ENCODE data around the gene ACOT8. TPM values are rescaled to one million over a fixed set of nuclear protein-coding genes. Genes with fewer than 3 reads are reported as not detected.
"Not testable (repeated sequence)": the region's sequence is repeated elsewhere in the genome, so short reads cannot be mapped to it uniquely, and the experiment has no call there.

The ACOT8 gene
- total and polyA plus RNA-seq, 2 donors (not counting 1 experiment from before 2014, with no cell fraction given): 32.4 to 64.7 TPM

GRCh38 chr20:45798935-45799642, 58.1 kb downstream of the ACOT8 start:
- CTCF ChIA-PET: interaction anchor here (0.9 to 3.1 kb wide), 23 partner anchors 11 to 216 kb away, joined by 3 to 57 read pairs (median 4); partner anchors contain the start of genes ACOT8, CTSA, NEURL2 and PCIF1

GRCh38 chr20:45797955-45798354, 59.2 kb downstream of the ACOT8 start:
- H4K20me1 ChIP-seq (ENCODE audit: control insufficient read depth, insufficient read depth, low read length, poor library complexity, severe bottlenecking): not testable (repeated sequence)
- peaks cover 4 to 10% of the 10 kb centered on the region in 2 donors for H3K4me1 ChIP-seq (ENCODE audit: control insufficient read depth in 2 of 2, insufficient read depth in 2 of 2, low read length in 2 of 2)
- POLR2A ChIA-PET: interaction anchor here (1.0 kb wide), 1 partner anchor 137 kb away, joined by 3 read pairs; no protein-coding TSS in a partner anchor

More at GRCh38 chr20:45798935-45799642, 58.1 kb downstream of the ACOT8 start:
- Mint-ChIP-seq H3K27me3 (no peaks in the 10 kb centered on the region), H3K27ac (peak overlapping the region; percentile 0), H3K4me3 (no peak overlapping the region), H3K4me1 (peaks cover 8% of the 10 kb centered on the region), H3K9me3 (ENCODE audit: insufficient read depth) (no peaks in the 10 kb centered on the region)
- WGBS (ENCODE audit: insufficient coverage): 46% methylated on average over 3 of the region's 4 CpGs
- intact Hi-C loops (cut with micrococcal nuclease): loop anchor here (1.0 to 10.0 kb wide), 5 partner anchors 92 to 886 kb away; partner anchors contain the start of genes CD40, CTSA, NEURL2 and TP53RK
- no peaks in the 10 kb centered on the region for H4K20me1 ChIP-seq (ENCODE audit: control insufficient read depth, insufficient read depth, low read length, poor library complexity, severe bottlenecking)
- DNase-seq (peak; percentile 72), ATAC-seq (ENCODE audit: low read depth) (peak; percentile 83)
- no peaks in the 10 kb centered on the region for H3K9me3 ChIP-seq (ENCODE audit: control extremely low read depth in 1 of 3, control insufficient read depth in 2 of 3, insufficient read depth in 1 of 3, low read length in 2 of 3)
- POLR2A ChIA-PET: interaction anchor here (0.7 to 1.0 kb wide), 2 partner anchors 91 to 136 kb away, joined by 3 to 7 read pairs; no protein-coding TSS in a partner anchor
- H2AFZ ChIP-seq (ENCODE audit: insufficient read depth, low read depth, low read length, poor library complexity, severe bottlenecking): no peak overlapping the region
- peak overlapping the region; percentile 8 to 16 for H3K27ac ChIP-seq (ENCODE audit: low read length in 2 of 2)
- H3K36me3 ChIP-seq (replicated peaks in 1 of 2; ENCODE audit: control extremely low read depth in 1 of 2, control insufficient read depth in 1 of 2, extremely low read depth in 1 of 2, insufficient read depth in 2 of 2, low read length in 1 of 2): peaks cover 0 to 57% of the 10 kb centered on the region in 2 experiments
- TF ChIP-seq, protein P1, sequence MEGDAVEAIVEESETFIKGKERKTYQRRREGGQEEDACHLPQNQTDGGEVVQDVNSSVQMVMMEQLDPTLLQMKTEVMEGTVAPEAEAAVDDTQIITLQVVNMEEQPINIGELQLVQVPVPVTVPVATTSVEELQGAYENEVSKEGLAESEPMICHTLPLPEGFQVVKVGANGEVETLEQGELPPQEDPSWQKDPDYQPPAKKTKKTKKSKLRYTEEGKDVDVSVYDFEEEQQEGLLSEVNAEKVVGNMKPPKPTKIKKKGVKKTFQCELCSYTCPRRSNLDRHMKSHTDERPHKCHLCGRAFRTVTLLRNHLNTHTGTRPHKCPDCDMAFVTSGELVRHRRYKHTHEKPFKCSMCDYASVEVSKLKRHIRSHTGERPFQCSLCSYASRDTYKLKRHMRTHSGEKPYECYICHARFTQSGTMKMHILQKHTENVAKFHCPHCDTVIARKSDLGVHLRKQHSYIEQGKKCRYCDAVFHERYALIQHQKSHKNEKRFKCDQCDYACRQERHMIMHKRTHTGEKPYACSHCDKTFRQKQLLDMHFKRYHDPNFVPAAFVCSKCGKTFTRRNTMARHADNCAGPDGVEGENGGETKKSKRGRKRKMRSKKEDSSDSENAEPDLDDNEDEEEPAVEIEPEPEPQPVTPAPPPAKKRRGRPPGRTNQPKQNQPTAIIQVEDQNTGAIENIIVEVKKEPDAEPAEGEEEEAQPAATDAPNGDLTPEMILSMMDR (IDR thresholded peaks at IDR 0.05): peak; percentile 83
- no peak for TF ChIP-seq EZH2 (IDR thresholded peaks at IDR 0.05; ENCODE audit: borderline replicate concordance, insufficient read depth, low read depth, low read length, poor library complexity, severe bottlenecking)
- no peak overlapping the region for H3K9ac ChIP-seq (ENCODE audit: low read length)
- H3K4me1 ChIP-seq (ENCODE audit: control insufficient read depth in 2 of 2, insufficient read depth in 2 of 2, low read length in 2 of 2): peaks cover 3 to 10% of the 10 kb centered on the region in 2 donors
- H3K4me3 ChIP-seq (ENCODE audit: control extremely low read depth in 1 of 5, extremely low read depth in 1 of 5, insufficient read depth in 1 of 5, low read depth in 2 of 5, low read length in 4 of 5): no peak overlapping the region
- no peaks in the 10 kb centered on the region for H3K27me3 ChIP-seq (replicated peaks in 1 of 4; ENCODE audit: control extremely low read depth in 1 of 4, control insufficient read depth in 3 of 4, insufficient read depth in 4 of 4, low read length in 3 of 4)
- no peaks in the 10 kb centered on the region for H3K79me2 ChIP-seq (ENCODE audit: control insufficient read depth, insufficient read depth, low read length)
- H3K4me2 ChIP-seq (replicated peaks; ENCODE audit: low read depth, low read length, poor library complexity, severe bottlenecking): no peak overlapping the region

DNA sequence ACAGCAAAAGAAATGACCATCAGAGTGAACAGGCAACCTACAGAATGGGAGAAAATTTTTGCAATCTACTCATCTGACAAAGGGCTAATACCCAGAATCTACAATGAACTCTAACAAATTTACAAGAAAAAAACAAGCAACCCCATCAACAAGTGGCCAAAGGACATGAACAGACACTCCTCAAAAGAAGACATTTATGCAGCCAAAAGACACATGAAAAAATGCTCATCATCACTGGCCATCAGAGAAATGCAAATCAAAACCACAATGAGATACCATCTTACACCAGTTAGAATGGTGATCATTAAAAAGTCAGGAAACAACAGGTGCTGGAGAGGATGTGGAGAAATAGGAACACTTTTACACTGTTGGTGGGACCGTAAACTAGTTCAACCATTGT, 59.7 kb downstream of the ACOT8 start:
- POLR2A ChIA-PET; H2AFZ ChIP-seq (ENCODE audit: insufficient read depth, low read depth, low read length, poor library complexity, severe bottlenecking); H3K27me3 Mint-ChIP-seq; H3K9ac ChIP-seq (ENCODE audit: low read length); H3K9me3 Mint-ChIP-seq (ENCODE audit: insufficient read depth); H3K4me2 ChIP-seq (replicated peaks; ENCODE audit: low read depth, low read length, poor library complexity, severe bottlenecking); H3K9me3 ChIP-seq (ENCODE audit: control extremely low read depth in 1 of 3, control insufficient read depth in 2 of 3, insufficient read depth in 1 of 3, low read length in 2 of 3); DNase-seq; H3K79me2 ChIP-seq (ENCODE audit: control insufficient read depth, insufficient read depth, low read length); H3K27me3 ChIP-seq (replicated peaks in 1 of 4; ENCODE audit: control extremely low read depth in 1 of 4, control insufficient read depth in 3 of 4, insufficient read depth in 4 of 4, low read length in 3 of 4); H3K27ac Mint-ChIP-seq; H4K20me1 ChIP-seq (ENCODE audit: control insufficient read depth, insufficient read depth, low read length, poor library complexity, severe bottlenecking); H3K27ac ChIP-seq (ENCODE audit: low read length in 2 of 2); H3K4me3 Mint-ChIP-seq; H3K4me3 ChIP-seq (ENCODE audit: control extremely low read depth in 1 of 5, extremely low read depth in 1 of 5, insufficient read depth in 1 of 5, low read depth in 2 of 5, low read length in 4 of 5); ATAC-seq (ENCODE audit: low read depth): not testable (repeated sequence)
- WGBS (ENCODE audit: insufficient coverage): no CpG with 5 or more reads among the region's 1 CpG
- intact Hi-C loops (cut with micrococcal nuclease): loop anchor here (10.0 kb wide), 2 partner anchors 317 to 887 kb away; partner anchors contain the start of genes CD40 and TP53RK
- peaks cover 8 to 15% of the 10 kb centered on the region in 2 donors for H3K4me1 ChIP-seq (ENCODE audit: control insufficient read depth in 2 of 2, insufficient read depth in 2 of 2, low read length in 2 of 2)
- peaks cover 0 to 47% of the 10 kb centered on the region in 2 experiments for H3K36me3 ChIP-seq (replicated peaks in 1 of 2; ENCODE audit: control extremely low read depth in 1 of 2, control insufficient read depth in 1 of 2, extremely low read depth in 1 of 2, insufficient read depth in 2 of 2, low read length in 1 of 2)
- H3K4me1 Mint-ChIP-seq: peaks cover 15% of the 10 kb centered on the region
- CTCF ChIA-PET: interaction anchor here (1.5 kb wide), 1 partner anchor 26 kb away, joined by 4 read pairs; no protein-coding TSS in a partner anchor

More at GRCh38 chr20:45797955-45798354, 59.2 kb downstream of the ACOT8 start:
- intact Hi-C loops (cut with micrococcal nuclease): loop anchor here (2.0 to 10.0 kb wide), 3 partner anchors 93 to 887 kb away; partner anchors contain the start of genes CD40, CTSA, NEURL2 and TP53RK
- H3K4me1 Mint-ChIP-seq: peaks cover 11% of the 10 kb centered on the region
- H3K27me3 Mint-ChIP-seq; H2AFZ ChIP-seq (ENCODE audit: insufficient read depth, low read depth, low read length, poor library complexity, severe bottlenecking); H3K4me3 ChIP-seq (ENCODE audit: control extremely low read depth in 1 of 5, extremely low read depth in 1 of 5, insufficient read depth in 1 of 5, low read depth in 2 of 5, low read length in 4 of 5); H3K27ac ChIP-seq (ENCODE audit: low read length in 2 of 2); H3K9me3 ChIP-seq (ENCODE audit: control extremely low read depth in 1 of 3, control insufficient read depth in 2 of 3, insufficient read depth in 1 of 3, low read length in 2 of 3); H3K27me3 ChIP-seq (replicated peaks in 1 of 4; ENCODE audit: control extremely low read depth in 1 of 4, control insufficient read depth in 3 of 4, insufficient read depth in 4 of 4, low read length in 3 of 4); H3K27ac Mint-ChIP-seq; H3K79me2 ChIP-seq (ENCODE audit: control insufficient read depth, insufficient read depth, low read length); H3K4me2 ChIP-seq (replicated peaks; ENCODE audit: low read depth, low read length, poor library complexity, severe bottlenecking); ATAC-seq (ENCODE audit: low read depth); H3K4me3 Mint-ChIP-seq; H3K9ac ChIP-seq (ENCODE audit: low read length); H3K9me3 Mint-ChIP-seq (ENCODE audit: insufficient read depth); DNase-seq: not testable (repeated sequence)
- CTCF ChIA-PET: interaction anchor here (1.1 to 3.1 kb wide), 4 partner anchors 27 to 189 kb away, joined by 3 to 57 read pairs (median 6); no protein-coding TSS in a partner anchor
- 93% methylated on average over 2 of the region's 3 CpGs for WGBS (ENCODE audit: insufficient coverage)
- peaks cover 0 to 52% of the 10 kb centered on the region in 2 experiments for H3K36me3 ChIP-seq (replicated peaks in 1 of 2; ENCODE audit: control extremely low read depth in 1 of 2, control insufficient read depth in 1 of 2, extremely low read depth in 1 of 2, insufficient read depth in 2 of 2, low read length in 1 of 2)

Measured in B cell (primary cell).